IMR-90 (cell line): ENCODE measurements around the gene ARHGEF16. TPM values are rescaled to one million over a fixed set of nuclear protein-coding genes. Genes with fewer than 3 reads are reported as not detected.

Source experiments
- ATAC-seq: fragments of 200-7000 bp; cut with Tn5 transposase; 2 replicates; pipeline ENCODE4 v1.9.1; 2020; ENCODE audit warnings: low read depth, mild to moderate bottlenecking, moderate library complexity
- BruUV-seq: library from RNA; stranded (reverse); fragments of 400-500 nt; replicated peaks from 2 replicates; lab custom pipeline; 2021; lab: Mats Ljungman, UMichigan
- CTCF ChIA-PET: fragments of 300-600 bp; formaldehyde crosslinking; extraction: SDS; loops from one replicate; lab custom pipeline; 2021; ENCODE audit warnings: antibody characterized with exemption; lab: Yijun Ruan, JAX
- POLR2A ChIA-PET: fragments of 300-600 bp; sonication (Branson Sonifier 250); formaldehyde crosslinking; loops from one replicate; lab custom pipeline; 2022; ENCODE audit warnings: antibody characterized with exemption; ENCODE audit not compliant: unreplicated experiment; lab: Charles Lee
- DNase-seq: peaks from one replicate; pipeline ENCODE4 v3.0.0; 2013
- H2AFZ ChIP-seq: replicated peaks from 2 replicates; pipeline ENCODE3; 2013; ENCODE audit warnings: low read length, mild to moderate bottlenecking; ENCODE audit not compliant: poor library complexity
- H2AK5ac ChIP-seq: 2 replicates; pipeline ENCODE4 v1.6.1; 2013; ENCODE audit warnings: low read depth, low read length, inconsistent platforms
- H2AK9ac ChIP-seq: replicated peaks from 2 replicates; pipeline ENCODE3; 2013; ENCODE audit warnings: mild to moderate bottlenecking, low read depth, low read length, moderate library complexity; ENCODE audit not compliant: poor library complexity
- H2BK120ac ChIP-seq: 2 replicates; pipeline ENCODE4 v1.6.1; 2013; ENCODE audit warnings: low read depth, low read length, inconsistent platforms
- H2BK15ac ChIP-seq: 3 replicates; pipeline ENCODE4 v1.6.1; 2013; ENCODE audit warnings: low read depth, low read length, inconsistent platforms
- H2BK20ac ChIP-seq: 2 replicates; pipeline ENCODE4 v1.6.1; 2013; ENCODE audit warnings: low read depth, mild to moderate bottlenecking, inconsistent platforms, low read length, moderate library complexity
- H2BK5ac ChIP-seq: 2 replicates; pipeline ENCODE4 v1.6.1; 2013; ENCODE audit warnings: mild to moderate bottlenecking, low read depth, low read length, inconsistent platforms; ENCODE audit not compliant: poor library complexity, severe bottlenecking
- H3K14ac ChIP-seq: replicated peaks from 2 replicates; pipeline ENCODE4 v1.6.1; 2013; ENCODE audit warnings: low read depth, low read length, inconsistent platforms
- H3K18ac ChIP-seq: 2 replicates; pipeline ENCODE4 v1.6.1; 2013; ENCODE audit warnings: low read depth, low read length, control low read depth
- H3K23ac ChIP-seq: 2 replicates; pipeline ENCODE4 v1.6.1; 2013; ENCODE audit warnings: low read depth, low read length, inconsistent platforms
- H3K27ac ChIP-seq: 2 replicates; pipeline ENCODE4 v1.5.1; 2013; ENCODE audit warnings: mild to moderate bottlenecking, control low read depth, low read length; ENCODE audit not compliant: insufficient read depth
- H3K27me3 ChIP-seq: 2 replicates; pipeline ENCODE4 v1.6.1; 2013; ENCODE audit warnings: low read length; ENCODE audit not compliant: control insufficient read depth, insufficient read depth
- H3K36me3 ChIP-seq: 2 replicates; pipeline ENCODE4 v1.6.1; 2013; ENCODE audit warnings: low read length, mixed read lengths; ENCODE audit not compliant: control insufficient read depth, insufficient read depth
- H3K4ac ChIP-seq: 2 replicates; pipeline ENCODE4 v1.6.1; 2013; ENCODE audit warnings: low read depth, low read length, inconsistent platforms
- H3K4me1 ChIP-seq: 2 replicates; pipeline ENCODE4 v1.6.1; 2013; ENCODE audit warnings: low read length, mixed read lengths; ENCODE audit not compliant: control insufficient read depth, insufficient read depth
- H3K4me2 ChIP-seq: 2 replicates; pipeline ENCODE4 v1.6.1; 2013; ENCODE audit warnings: low read depth, mild to moderate bottlenecking, control low read depth, low read length, moderate library complexity
- H3K4me3 ChIP-seq: 2 replicates; pipeline ENCODE4 v1.5.1; 2013; ENCODE audit warnings: low read depth, mild to moderate bottlenecking, control low read depth, low read length, moderate library complexity; ENCODE audit not compliant: insufficient read depth
- H3K56ac ChIP-seq: 2 replicates; pipeline ENCODE4 v1.6.1; 2013; ENCODE audit warnings: low read length, inconsistent platforms; ENCODE audit not compliant: insufficient read depth; ENCODE audit errors: extremely low read depth
- H3K79me1 ChIP-seq, 2 experiments: 2 replicates each; pipeline ENCODE4 v1.6.1; 2013; ENCODE audit warnings: low read length in 2 of 2, inconsistent platforms in 1 of 2, low read depth in 1 of 2
- H3K9ac ChIP-seq: 2 replicates; pipeline ENCODE4 v1.6.1; 2013; ENCODE audit warnings: low read depth, low read length, control low read depth
- H3K9me1 ChIP-seq: 2 replicates; pipeline ENCODE4 v1.6.1; 2013; ENCODE audit warnings: low read length, inconsistent platforms; ENCODE audit not compliant: insufficient read depth
- H3K9me3 ChIP-seq: 2 replicates; pipeline ENCODE4 v1.6.1; 2013; ENCODE audit warnings: low read length; ENCODE audit not compliant: control insufficient read depth, insufficient read depth
- H4K20me1 ChIP-seq: 2 replicates; pipeline ENCODE4 v1.6.1; 2013; ENCODE audit warnings: low read length, inconsistent platforms; ENCODE audit not compliant: insufficient read depth
- H4K5ac ChIP-seq: 2 replicates; pipeline ENCODE4 v1.6.1; 2013; ENCODE audit warnings: mild to moderate bottlenecking, low read depth, low read length, control low read depth
- H4K8ac ChIP-seq, 2 experiments: 2 replicates each; pipeline ENCODE4 v1.6.1; 2013; ENCODE audit warnings: low read depth in 2 of 2, low read length in 2 of 2, control low read depth in 1 of 2, inconsistent platforms in 1 of 2
- H4K91ac ChIP-seq: 2 replicates; pipeline ENCODE4 v1.6.1; 2013; ENCODE audit warnings: low read depth, low read length, inconsistent platforms; ENCODE audit not compliant: insufficient read depth
- ELK1 ChIP-seq: fragments of 150-350 bp; IDR thresholded peaks from 2 replicates; pipeline ENCODE4 v1.6.1; 2016; ENCODE audit warnings: low read depth, mild to moderate bottlenecking, low read length, moderate library complexity, borderline replicate concordance
- FOS ChIP-seq: fragments of 150-350 bp; IDR thresholded peaks from 2 replicates; pipeline ENCODE4 v1.6.1; 2016; ENCODE audit warnings: low read depth, low read length
- MAZ ChIP-seq: IDR thresholded peaks from 2 replicates; pipeline ENCODE4 v1.6.1; 2012; ENCODE audit warnings: low read depth, mild to moderate bottlenecking, low read length, improper control_type of control experiment, moderate library complexity, borderline replicate concordance
- RCOR1 ChIP-seq: IDR thresholded peaks from 2 replicates; pipeline ENCODE4 v1.6.1; 2012; ENCODE audit warnings: mild to moderate bottlenecking, low read length, improper control_type of control experiment; ENCODE audit not compliant: insufficient replicate concordance
- RFX5 ChIP-seq: IDR thresholded peaks from 2 replicates; pipeline ENCODE4 v1.8.0; 2012; ENCODE audit warnings: low read depth, mild to moderate bottlenecking, low read length, moderate library complexity
- SMC3 ChIP-seq: fragments of 150-350 bp; IDR thresholded peaks from 2 replicates; pipeline ENCODE4 v1.6.1; 2016; ENCODE audit warnings: low read depth, mild to moderate bottlenecking, antibody characterized with exemption, low read length, moderate library complexity
- WGBS, 2 experiments: methylation state at CpG; one replicate each; pipeline versions ENCODE4 v1.1.5 to v1.1.7; 2013; ENCODE audit warnings: missing lambda C conversion rate in 2 of 2; ENCODE audit not compliant: insufficient read length in 1 of 2; ENCODE audit errors: extremely low coverage in 2 of 2; 5-methylcytosine and 5-hydroxymethylcytosine counted together
- dilution Hi-C: fragments of 300-500 bp; cut with HindIII; formaldehyde crosslinking; loops from one replicate; pipeline ENCODE4 v1.14.3; 2018; ENCODE audit warnings: low sequenced_read_pairs; ENCODE audit not compliant: unreplicated experiment
- in situ Hi-C: fragments of 300-500 bp; cut with MboI; formaldehyde crosslinking; loops from 3 replicates; pipeline ENCODE4 v1.14.3; 2019; ENCODE audit warnings: low sequenced_read_pairs, inconsistent platforms, mixed read lengths
- intact Hi-C: fragments of 100-400 bp; cut with micrococcal nuclease; formaldehyde crosslinking; loops from 2 replicates; pipeline ENCODE4 v1.10.0; 2022
- polyA plus RNA-seq, 3 experiments: library from polyadenylated mRNA; depleted of rRNA; stranded (reverse); fragments of >200 nt; gene quantifications; 2 replicates each; pipeline ENCODE4 v1.2.3, GENCODE V29; 2012; ENCODE audit warnings: low replicate concordance in 1 of 3
- total RNA-seq: library from RNA; depleted of rRNA; stranded (reverse); fragments of >200 nt; gene quantifications from 2 replicates; pipeline ENCODE4 v1.2.3, GENCODE V29; 2012

ARHGEF16 gene
- total and polyA plus RNA-seq, 2 of the 4 experiments (the other 2 are of a cell fraction), result 0.18 to 0.39 TPM

- peaks cover 8% of the 10 kb centered on the region; the same call in 1 of the 2 replicates for H3K9me3 ChIP-seq
- WGBS, 2 experiments, result 94% methylated on average over 11 of the region's 33 CpGs; no CpG with 5 or more reads in 1 of the 2 experiments
- ATAC-seq (no peak), DNase-seq (no peak)
- H3K56ac ChIP-seq, result no peak overlapping the region
- no peak overlapping the region for H3K14ac ChIP-seq
- no peaks in the 10 kb centered on the region for H3K36me3 ChIP-seq
- ChIA-PET CTCF (no interaction called here), POLR2A (no interaction called here)
- in situ Hi-C loops (no loop called here), intact Hi-C loops (no loop called here), dilution Hi-C loops (no loop called here)
- no TSS peak for BruUV-seq
- no peak overlapping the region for H3K4ac ChIP-seq
- no peaks in the 10 kb centered on the region for H3K9me1 ChIP-seq
- H3K79me1 ChIP-seq, result no peaks in the 10 kb centered on the region
- H4K8ac ChIP-seq, result no peak overlapping the region
- H3K4me2 ChIP-seq, result no peak overlapping the region
- H2AFZ ChIP-seq, result no peak overlapping the region
- H2BK15ac ChIP-seq, result no peak overlapping the region
- H4K91ac ChIP-seq, result no peak overlapping the region
- H3K18ac ChIP-seq, result no peak overlapping the region
- H3K9ac ChIP-seq, result no peak overlapping the region
- H4K5ac ChIP-seq, result no peak overlapping the region
- H2AK5ac ChIP-seq, result no peak overlapping the region
- no peak overlapping the region for H2BK20ac ChIP-seq
- no peak overlapping the region for H2BK120ac ChIP-seq
- no peak overlapping the region for H3K27ac ChIP-seq
- no peaks in the 10 kb centered on the region for H3K27me3 ChIP-seq
- no peak for TF ChIP-seq MAZ
- no peak for TF ChIP-seq RFX5
- TF ChIP-seq SMC3, result no peak
- TF ChIP-seq FOS, result no peak
- no peak for TF ChIP-seq RCOR1
- TF ChIP-seq ELK1, result no peak
- no peak overlapping the region for H3K4me3 ChIP-seq
- no peak overlapping the region for H2AK9ac ChIP-seq
- H4K20me1 ChIP-seq, result no peaks in the 10 kb centered on the region
- H2BK5ac ChIP-seq, result no peak overlapping the region
- no peaks in the 10 kb centered on the region for H3K4me1 ChIP-seq
- no peak overlapping the region for H3K23ac ChIP-seq
These were observed 42.1 kb upstream of the ARHGEF16 start for GRCh38 chr1:3412376-3412775.
